ENCODE data around the gene TMF1.

TMF1 gene, protein sequence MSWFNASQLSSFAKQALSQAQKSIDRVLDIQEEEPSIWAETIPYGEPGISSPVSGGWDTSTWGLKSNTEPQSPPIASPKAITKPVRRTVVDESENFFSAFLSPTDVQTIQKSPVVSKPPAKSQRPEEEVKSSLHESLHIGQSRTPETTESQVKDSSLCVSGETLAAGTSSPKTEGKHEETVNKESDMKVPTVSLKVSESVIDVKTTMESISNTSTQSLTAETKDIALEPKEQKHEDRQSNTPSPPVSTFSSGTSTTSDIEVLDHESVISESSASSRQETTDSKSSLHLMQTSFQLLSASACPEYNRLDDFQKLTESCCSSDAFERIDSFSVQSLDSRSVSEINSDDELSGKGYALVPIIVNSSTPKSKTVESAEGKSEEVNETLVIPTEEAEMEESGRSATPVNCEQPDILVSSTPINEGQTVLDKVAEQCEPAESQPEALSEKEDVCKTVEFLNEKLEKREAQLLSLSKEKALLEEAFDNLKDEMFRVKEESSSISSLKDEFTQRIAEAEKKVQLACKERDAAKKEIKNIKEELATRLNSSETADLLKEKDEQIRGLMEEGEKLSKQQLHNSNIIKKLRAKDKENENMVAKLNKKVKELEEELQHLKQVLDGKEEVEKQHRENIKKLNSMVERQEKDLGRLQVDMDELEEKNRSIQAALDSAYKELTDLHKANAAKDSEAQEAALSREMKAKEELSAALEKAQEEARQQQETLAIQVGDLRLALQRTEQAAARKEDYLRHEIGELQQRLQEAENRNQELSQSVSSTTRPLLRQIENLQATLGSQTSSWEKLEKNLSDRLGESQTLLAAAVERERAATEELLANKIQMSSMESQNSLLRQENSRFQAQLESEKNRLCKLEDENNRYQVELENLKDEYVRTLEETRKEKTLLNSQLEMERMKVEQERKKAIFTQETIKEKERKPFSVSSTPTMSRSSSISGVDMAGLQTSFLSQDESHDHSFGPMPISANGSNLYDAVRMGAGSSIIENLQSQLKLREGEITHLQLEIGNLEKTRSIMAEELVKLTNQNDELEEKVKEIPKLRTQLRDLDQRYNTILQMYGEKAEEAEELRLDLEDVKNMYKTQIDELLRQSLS

DNA sequence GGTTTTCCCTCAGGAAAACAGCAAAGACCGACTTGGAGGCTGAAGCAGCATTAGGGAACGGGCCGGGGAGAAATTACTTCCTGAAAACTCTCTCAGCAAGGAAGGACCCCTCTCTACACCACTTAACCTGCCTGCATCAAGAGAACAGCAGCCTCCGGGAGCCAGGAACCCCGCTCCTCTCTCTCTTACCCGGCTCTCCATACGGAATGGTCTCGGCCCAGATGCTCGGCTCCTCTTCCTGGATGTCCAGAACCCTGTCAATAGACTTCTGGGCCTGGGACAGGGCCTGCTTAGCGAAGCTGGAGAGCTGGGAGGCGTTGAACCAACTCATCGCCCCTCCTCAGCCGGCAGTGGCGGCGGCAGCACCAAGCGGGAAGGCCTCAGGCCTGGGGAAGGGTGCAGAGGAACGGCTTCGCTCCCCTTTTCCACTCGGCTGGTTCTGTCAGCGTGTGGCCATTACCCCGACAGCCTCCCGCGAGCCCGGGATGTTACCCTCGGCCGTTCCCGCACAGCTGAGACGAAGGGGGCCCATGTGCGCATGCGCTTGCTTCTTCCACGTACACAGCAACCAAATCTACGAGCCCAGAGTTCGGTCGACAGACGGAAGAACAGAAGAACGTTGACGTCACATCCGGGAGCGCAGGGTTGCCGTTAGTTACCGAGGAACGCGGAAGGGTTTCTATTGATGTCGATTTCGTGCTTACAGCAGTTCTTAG is at the start of gene TMF1:
Gene TMF1, minus strand, starts transcription at position 578 of the 716 bp plus-strand sequence. Its CDS starts 247 bp downstream, at position 331.
- peak; percentile 94 for DNase-seq (ENCODE audit: low spot score)

DNA sequence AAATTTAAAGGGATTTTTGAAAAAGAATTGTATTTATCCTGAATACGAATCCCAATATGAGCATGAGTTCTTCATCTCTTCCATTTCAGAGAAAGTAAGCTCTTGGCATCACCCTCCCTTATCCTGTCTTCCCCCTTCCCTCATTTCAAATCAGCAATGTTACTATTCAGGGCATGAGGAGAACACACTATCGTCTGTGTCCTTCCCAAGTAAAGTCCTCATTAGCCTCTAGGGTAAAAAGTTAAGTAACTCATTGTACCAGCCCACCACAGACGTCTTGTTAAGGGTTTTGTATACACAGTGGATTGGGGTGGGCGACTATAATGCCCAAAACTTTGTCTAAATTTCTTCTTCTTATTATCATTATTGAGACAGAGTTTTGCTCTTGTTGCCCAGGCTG is 47.4 kb upstream of the TMF1 start:
- DNase-seq (ENCODE audit: low spot score): no peak

DNA sequence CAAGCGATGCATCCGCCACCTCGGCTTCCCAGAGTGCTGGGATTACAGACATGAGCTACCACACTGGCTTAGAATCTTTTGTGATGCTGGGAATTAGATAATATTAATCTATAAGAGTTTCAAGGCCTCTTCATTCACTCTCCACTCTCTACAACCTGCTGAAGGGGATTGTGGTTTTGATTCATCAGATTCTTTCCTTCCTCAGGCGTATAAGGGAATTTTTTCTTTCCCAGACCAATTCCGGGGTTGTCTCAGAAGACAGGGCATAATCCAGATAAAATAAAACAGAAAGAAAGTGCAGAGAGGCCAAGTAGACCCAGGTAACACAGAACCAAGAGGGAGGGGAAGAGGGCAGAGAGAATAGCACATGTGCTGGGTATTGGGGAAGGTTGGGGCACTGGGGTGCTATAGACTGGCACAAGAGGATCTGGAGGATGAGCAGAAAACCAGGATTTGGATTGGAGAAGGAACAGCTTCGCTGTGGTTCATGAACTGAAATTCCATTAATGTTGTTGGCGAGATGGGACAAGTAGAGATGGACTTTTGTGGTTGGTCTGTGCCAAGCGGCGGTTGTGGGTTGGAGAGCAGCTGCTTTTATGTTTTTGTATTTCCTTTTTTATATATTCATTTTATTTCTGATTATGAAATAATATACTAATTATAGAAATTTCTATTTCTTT is 45.4 kb upstream of the TMF1 start:
- DNase-seq (ENCODE audit: low spot score): no peak

DNA sequence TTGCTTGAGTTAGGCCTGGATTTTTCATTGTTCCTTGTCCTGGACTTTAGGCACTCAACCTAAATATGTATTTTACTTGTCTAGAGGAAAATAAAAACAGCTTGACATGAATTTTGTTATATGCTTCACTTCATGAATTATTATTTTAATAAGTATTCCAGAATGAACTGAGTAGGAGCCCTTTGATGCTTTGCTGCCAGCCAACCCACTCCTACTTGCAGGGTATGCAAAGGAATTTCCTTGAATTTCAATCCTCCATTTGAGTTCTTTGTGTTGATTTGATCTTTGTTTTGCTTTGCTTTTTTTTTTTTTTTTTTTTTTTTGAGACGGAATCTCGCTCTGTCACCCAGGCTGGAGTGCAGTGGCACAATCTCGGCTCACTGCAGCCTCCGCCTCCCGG is 44.2 kb upstream of the TMF1 start:
- DNase-seq (ENCODE audit: low spot score): no peak

DNA sequence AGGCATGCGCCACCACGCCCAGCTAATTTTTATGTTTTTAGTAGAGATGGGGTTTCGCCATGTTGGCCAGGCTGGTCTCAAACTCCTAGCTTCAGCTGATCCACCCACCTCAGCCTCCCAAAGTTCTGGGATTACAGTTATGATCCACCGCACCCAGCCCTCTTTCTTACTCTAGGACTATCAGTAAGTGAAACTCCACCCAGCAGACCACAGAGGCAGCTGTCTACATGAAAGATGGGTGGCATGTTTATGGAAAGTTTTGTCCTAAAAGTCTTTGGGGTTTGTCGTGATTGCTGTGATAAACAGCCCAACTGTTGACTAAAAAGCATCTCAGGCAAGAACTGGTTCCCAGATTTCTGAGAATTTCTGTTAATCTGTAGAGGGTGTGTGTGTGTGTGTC is 43.5 kb upstream of the TMF1 start:
- DNase-seq (ENCODE audit: low spot score): no peak

DNA sequence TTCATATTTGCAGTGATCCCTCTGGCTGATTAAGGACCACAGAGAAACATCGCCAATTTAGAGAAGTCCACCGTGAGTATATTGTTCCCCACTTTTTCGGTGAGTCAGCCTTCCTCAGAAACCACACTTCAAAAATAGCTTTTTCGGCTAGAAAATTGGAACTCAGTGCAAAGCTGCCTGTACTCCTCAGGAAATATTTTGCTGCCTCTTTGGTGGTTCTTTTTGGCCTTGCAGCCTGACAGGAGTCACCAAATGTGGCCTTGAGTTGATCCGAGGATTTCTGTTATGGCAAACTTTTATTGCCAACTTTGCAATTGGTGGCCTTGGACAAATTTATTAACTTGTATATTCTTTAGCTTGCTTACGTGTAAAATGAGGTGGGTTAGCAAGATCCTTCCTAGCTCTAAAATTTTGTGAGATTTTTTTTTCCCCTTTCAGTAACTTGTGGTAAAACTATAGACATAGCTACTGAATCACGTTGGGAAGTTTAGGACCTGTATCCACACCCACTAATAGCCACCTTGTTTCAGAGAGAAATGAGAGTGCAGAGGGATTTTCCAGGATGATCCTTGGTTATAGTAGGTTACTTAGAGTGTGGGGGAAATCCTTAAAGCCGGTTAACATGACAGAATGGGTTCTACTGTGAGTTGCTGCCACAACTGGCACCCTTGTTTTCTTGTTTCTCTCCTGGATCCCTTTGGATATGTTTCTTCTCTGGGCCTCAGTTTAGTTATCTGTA is 42.5 kb upstream of the TMF1 start:
- no peak for DNase-seq (ENCODE audit: low spot score)

DNA sequence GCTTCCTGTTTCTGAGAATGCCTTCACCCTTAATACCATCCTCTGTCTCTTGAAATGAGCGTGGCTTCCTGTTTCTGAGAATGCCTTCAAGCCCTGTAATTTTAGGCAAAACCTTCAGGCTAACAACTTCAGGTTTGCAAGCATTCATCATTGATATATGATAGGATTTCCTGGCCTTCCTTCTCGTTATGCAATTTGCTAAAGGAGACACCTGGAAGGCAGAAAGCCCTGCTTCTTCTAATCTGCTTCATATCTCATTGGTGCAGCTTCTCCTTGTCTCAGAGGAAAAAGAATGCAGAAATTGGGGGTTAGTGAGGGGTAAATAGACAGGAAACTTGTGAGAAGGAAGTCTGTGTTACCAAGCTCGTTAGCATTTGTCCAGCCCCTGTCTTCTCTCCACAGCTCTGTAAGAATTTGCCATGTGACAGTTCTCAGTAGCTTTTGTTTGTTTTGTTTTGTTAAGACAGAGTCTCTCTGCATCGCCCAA is 39.9 kb upstream of the TMF1 start:
- no peak for DNase-seq (ENCODE audit: low spot score)

DNA sequence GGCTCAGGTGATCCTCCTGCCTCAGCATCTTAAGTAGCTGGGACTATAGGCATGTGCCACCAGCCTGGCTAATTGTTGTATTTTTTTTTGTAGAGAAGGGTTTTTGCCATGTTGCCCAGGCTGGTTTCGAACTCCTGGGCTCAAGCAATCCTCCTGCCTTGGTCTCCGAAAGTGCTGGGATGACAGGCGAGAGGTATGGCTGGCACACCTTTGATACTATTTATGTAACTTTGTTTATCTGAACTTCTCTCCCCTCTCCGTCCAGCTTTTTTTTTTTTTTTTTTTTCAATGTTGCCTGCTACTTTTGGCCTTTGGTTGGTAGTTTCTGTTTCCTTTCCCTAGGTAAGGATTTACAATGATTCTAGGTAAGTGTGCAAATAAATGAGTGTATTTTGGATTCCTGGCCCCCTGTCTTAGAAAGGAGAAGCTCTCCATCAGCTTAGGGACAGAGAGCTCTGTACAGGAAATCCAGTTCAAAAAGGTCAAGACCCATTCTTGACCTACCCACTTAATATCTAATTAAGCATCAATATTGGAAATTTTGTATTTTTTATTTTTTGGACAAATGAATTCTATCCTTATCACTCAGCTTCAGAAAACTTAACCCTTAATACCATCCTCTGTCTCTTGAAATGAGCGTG is 39.4 kb upstream of the TMF1 start:
- DNase-seq (ENCODE audit: low spot score): no peak

DNA sequence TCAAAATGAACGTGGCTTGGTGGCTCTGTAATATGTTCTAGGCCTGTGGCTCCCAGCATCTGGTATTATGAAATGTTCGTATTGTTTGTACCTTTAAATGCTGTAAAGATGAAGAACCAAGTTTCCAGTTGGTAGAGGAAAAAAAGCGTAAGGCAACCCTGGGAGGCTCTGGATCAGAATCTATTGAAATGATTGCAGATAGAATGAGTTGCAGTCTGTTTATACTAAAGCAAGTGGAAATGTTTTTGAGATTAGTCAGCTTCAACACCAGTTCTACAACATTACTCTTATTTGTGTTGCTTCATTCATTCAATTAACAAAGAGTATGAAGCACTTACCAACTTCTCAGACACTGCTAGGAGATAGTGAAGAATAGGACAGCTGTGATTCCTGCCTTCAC is 37.9 kb upstream of the TMF1 start:
- DNase-seq (ENCODE audit: low spot score): no peak

DNA sequence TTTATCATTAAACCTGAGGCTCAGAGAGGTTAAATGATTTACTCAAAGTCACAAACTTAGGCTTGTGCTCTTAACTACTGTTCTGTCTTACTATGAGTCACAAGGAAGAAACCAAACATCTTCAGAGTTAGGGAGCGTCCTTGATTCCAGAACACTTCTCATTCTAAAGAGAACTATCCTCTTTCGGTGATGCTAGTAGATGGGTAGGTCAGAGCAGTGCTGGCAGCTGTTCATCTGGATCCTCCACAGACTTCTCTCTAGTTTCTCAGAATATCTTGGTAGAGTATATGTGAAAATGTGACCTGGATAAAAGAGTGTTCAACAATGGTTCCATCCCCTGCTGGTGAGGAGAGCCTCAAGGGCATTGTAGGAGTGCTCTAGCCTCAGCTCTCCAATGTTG is 35.9 kb upstream of the TMF1 start:
- DNase-seq (ENCODE audit: low spot score): no peak

DNA sequence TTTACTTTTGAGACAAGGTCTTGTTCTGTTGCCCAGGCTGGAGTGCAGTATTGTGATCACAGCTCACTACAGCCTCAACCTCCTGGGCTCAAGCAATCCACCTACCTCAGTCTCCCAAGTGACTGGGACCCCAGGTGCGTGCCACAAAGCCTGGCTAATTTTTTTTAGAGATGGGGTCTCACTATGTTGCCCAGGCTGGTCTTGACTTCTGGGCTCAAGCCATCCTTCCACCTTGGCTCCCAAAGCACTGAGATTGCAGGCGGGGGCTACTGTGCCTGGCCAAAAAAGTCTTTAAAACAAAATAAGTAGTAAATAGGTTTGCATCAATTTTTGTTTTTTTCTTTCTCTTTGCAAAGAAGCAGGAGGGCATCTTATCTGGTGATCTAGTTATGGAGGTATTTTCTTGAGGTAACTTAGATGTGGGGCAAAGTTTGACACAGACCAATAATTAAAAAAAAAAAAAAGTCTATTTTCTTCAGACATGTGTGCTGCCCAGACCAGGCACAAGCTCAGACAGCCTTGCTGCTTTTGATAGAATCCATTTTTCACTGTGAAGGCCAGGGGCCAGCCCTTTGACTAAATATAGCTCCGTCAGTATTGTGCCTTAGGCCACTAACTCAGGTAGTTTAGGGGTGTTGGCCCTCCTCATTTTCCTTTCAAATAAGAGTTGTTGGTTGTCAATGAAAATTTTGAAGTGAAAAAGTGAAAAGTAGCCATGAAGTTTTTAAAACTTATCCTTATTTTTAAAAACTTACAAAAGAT is 35.1 kb upstream of the TMF1 start:
- DNase-seq (ENCODE audit: low spot score): no peak

DNA sequence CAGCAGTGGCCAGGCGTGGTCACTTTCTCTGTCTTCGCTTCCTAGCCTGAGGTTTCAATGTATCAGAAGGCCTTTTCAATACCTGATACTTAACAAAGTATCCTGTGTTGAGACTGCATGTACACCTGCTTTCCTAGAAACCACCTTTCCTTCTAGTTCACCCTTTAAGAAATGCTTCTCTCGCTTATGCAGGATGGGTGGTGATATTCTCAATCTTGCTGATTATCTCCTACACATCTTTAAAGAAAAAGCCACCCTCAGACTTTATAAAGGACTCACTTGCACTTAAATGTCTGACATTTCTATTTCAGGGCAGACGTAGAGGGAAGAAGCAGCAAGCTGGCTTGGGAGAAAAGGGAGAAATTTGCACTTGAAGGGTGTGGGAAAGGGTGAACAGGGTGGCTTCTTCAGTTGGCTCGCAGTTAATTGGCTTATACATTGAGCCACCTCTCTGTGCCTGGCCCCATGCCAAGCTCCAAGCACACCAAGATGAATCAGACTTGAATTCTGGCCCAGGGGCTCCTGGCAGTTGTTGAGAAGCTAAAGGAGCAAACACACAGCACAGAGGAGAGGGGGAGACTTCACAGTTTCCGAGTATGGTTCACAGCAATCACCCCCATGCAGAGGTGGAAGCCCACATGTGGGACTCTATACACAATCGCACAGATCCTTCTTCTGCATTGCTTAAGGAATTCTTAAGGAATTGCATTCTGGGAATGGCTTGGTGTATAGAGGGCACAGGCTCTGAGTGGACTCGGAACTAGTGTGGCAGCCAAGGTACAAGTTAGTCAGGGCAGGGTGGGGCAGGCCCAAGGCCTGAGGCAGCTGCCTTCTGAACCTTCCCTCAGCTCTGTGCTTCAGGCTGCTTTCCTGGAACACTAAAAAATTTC is 33.9 kb upstream of the TMF1 start:
- peak; percentile 13 for DNase-seq (ENCODE audit: low spot score)

DNA sequence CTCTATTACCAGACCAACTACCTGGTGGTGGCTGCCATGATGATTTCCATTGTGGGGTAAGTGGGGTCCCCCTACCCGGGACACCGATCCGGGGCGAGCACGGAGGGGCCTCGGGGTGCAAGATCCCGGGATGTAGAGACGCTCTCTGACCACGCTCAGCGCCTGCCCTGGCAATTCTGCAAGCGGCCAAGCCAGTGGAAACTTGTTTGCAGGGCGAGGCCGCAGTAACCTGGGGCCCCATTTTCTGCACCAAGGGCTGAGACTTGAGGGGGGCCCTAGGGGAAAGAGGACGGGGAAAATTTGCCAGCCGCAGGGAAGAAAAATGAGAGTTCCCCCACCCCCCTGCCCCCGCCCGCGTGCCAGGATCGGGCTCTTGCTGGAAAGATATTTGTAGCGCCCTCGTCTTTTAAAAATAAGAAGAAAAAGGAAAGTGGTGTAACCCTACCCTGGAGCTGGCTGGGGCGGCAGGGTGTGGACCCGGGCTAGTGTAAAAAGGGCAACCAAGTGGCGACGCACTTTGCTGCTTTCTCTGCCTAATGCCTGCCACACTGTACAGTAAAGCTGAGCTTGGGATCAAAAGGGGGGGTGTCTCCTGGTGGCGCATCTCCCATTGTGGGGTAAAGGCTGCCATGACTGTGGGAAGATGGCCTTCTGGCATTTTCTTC is 33.2 kb upstream of the TMF1 start:
- no peak for DNase-seq (ENCODE audit: low spot score)

DNA sequence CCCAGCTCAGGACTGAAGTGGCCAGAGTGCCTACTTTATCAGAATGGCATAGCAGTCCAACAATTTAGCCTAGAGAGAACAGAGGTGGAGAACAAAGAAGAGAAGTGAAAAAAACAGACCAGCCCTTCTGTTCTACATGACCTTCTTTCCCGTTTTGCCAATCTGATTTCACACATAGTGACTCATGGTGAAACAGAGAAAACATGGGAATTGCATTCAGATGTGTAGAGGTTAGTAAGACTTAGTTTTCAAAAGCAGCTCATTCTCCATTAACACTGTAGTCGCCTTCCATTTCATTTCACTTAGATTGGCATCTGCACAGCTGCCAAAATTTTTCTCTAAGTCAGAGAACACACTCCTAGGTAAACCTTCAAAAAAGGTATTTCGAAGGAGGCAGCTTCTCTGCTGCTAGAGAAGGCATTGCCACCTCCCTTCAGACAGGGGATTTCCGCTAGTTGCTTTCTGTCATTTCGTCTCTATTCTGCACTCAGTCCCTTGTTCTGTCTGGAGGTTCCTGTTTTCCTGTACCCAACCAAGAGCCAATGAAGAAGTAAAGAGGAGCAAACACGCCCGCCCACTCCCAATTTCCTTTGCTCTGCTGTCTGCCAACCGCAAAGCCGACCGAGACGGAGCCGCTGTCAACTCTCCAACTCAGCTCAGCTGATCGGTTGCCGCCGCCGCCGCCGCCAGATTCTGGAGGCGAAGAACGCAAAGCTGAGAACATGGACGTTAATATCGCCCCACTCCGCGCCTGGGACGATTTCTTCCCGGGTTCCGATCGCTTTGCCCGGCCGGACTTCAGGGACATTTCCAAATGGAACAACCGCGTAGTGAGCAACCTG is 32.4 kb upstream of the TMF1 start, which contains the start of gene ARL6IP5:
Gene ARL6IP5, plus strand, starts transcription at position 612 of the 842 bp plus-strand sequence. Its CDS starts 111 bp downstream, at position 723.
- DNase-seq (ENCODE audit: low spot score): peak; percentile 79

DNA sequence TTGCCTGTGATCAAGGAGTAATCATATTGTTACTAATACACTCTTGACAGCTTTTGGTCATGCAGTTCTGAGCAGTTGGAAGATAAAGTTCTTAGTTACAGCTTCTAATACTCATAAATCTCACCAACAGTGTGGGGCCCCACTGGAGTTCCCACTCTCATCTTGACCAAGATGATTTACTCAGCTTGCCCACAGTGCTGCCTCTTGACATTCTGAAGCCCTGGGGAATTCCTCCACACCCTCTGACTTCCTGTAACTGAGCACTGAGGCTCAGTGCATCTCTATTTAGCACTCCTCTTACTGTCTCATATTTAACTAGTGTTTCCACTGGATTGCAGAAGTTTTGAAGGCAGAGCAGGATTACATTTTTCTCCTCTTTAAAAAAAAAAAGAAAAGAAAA is 30.7 kb upstream of the TMF1 start:
- no peak for DNase-seq (ENCODE audit: low spot score)

DNA sequence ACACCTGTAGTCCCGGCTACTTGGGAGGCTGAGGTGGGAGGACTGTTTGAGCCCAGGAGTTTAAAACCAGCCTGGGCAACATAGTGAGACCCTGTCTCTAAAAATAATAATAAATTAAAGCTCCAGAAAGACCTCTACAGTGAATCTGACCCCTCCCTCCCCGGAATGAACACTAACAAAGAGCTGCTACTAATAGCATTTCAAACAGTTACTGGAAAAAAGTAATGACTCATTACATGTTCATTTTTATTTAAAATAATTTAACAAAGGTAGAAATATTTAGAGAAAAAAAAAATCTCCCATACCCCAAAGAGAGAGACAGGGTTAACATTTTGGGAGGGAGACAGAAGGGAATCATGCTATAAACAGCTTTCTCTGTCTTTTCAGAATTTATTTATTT is 30.2 kb upstream of the TMF1 start:
- no peak for DNase-seq (ENCODE audit: low spot score)

Measured in iPS-NIHi11 (cell line).